Activated T-helper 1 cell treated with anti-CD3 and anti-CD28 coated beads, Interleukin-12 subunit alpha, Interleukin-12 subunit beta, Interleukin-2, Interleukin-4 antibody, amounts not matched to agents 30 ng/mL and 10 ng/mL and 1 ng/mL, durations not matched to agents 14 hours and 24 hours and 36 hours (primary cell): ENCODE measurements around the gene KCNH6. TPM values are rescaled to one million over a fixed set of nuclear protein-coding genes. Genes with fewer than 3 reads are reported as not detected.

Source experiments
- DNase-seq: peaks from one replicate; pipeline ENCODE4 v3.0.0; 2021; ENCODE audit warnings: low spot score
- H3K27ac Mint-ChIP-seq: one replicate; pipeline ENCODE4 v1.8.0; 2021; ENCODE audit warnings: mild to moderate bottlenecking, mixed read lengths
- H3K27me3 Mint-ChIP-seq: one replicate; pipeline ENCODE4 v1.8.0; 2022; ENCODE audit warnings: mild to moderate bottlenecking, moderate library complexity, mixed read lengths; ENCODE audit not compliant: insufficient read depth
- H3K36me3 Mint-ChIP-seq: one replicate; pipeline ENCODE4 v1.8.0; 2021; ENCODE audit warnings: low read depth, mixed read lengths
- H3K4me1 Mint-ChIP-seq: one replicate; pipeline ENCODE4 v1.8.0; 2021; ENCODE audit warnings: low read depth, mixed read lengths
- H3K4me3 Mint-ChIP-seq: one replicate; pipeline ENCODE4 v1.8.0; 2021; ENCODE audit warnings: mild to moderate bottlenecking, moderate library complexity, mixed read lengths
- H3K9me3 Mint-ChIP-seq: one replicate; pipeline ENCODE4 v1.8.0; 2021; ENCODE audit warnings: mixed read lengths
- intact Hi-C: fragments of 100-400 bp; cut with micrococcal nuclease; formaldehyde crosslinking; loops from one replicate; pipeline ENCODE4 v1.15.1; 2024
- total RNA-seq: library from RNA; stranded (reverse); gene quantifications from 2 replicates; pipeline ENCODE4 v1.2.3, GENCODE V29; 2022

KCNH6 gene
- total RNA-seq, 1 donor from 2014 or later: not detected

DNA sequence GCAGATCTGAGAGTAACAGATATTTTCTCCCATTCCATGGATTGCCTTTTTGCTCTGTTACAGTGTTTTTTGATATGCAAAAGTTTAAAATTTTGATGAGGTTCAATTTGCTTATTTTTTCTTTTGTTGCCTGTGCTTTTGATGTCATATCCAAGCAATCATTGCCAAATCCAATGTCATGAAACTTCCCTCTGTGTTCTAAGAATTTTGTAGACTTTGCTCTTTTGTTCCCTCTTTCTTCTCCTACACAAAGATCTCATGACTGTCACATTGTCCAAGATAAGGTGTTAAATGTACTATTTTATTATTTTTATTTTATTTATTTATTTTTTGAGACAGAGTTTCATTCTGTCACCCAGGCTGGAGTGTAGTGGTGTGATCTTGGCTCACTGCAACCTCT, 18.9 kb upstream of the KCNH6 start:
- Mint-ChIP-seq H3K36me3 (peaks cover 2% of the 10 kb centered on the region), H3K27ac (no peak overlapping the region), H3K27me3 (peaks cover 24% of the 10 kb centered on the region), H3K4me1 (no peaks in the 10 kb centered on the region), H3K9me3 (peaks cover 12% of the 10 kb centered on the region), H3K4me3 (no peak overlapping the region)
- intact Hi-C loops: no loop called here
- no peak for DNase-seq

DNA sequence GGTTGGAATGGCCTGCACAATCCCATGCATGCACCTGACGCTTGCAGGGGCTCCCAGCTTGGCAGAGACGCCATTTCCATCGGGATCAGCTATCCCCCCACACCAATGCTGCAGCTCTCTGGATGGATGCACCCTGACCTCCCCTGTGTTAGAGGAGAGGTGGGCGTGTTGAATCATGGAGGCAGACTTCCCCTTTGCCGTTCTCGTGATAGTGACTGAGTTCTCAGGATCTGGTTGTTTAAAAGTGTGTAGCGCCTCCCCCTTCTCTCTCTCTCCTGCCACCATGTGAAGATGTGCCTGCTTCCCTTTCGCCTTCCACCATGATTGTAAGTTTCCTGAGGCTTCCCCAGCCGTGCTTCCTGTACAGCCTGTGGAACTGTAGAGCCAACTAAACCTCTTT, 17.8 kb upstream of the KCNH6 start:
- H3K27me3 Mint-ChIP-seq: peaks cover 24% of the 10 kb centered on the region
- intact Hi-C loops: no loop called here
- no peak overlapping the region for H3K4me3 Mint-ChIP-seq
- DNase-seq: no peak
- no peaks in the 10 kb centered on the region for H3K4me1 Mint-ChIP-seq
- H3K27ac Mint-ChIP-seq: no peak overlapping the region
- peaks cover 2% of the 10 kb centered on the region for H3K36me3 Mint-ChIP-seq
- H3K9me3 Mint-ChIP-seq: peaks cover 12% of the 10 kb centered on the region

DNA sequence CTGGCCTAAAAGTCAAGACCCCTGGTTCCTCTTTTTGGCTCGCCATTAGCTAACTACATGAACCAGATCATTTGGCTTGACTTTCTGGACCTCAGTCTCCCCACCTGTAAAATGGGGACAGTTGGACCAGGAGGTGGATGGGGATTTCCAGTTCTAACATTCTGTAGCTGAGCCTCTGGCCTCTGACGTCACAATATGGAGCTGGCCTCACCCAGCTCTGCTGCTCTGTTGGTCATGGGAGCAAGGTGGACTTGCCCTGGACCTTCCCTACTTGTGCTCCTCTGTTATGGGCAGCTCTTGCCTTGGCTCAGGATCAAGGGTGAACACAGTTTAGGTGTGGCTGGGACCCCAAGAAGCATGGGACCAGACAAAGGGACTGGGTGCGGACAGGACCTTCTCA, 16.5 kb upstream of the KCNH6 start:
- H3K27me3 Mint-ChIP-seq: peaks cover 19% of the 10 kb centered on the region
- peaks cover 2% of the 10 kb centered on the region for H3K36me3 Mint-ChIP-seq
- no peaks in the 10 kb centered on the region for H3K4me1 Mint-ChIP-seq
- H3K4me3 Mint-ChIP-seq: no peak overlapping the region
- no peak overlapping the region for H3K27ac Mint-ChIP-seq
- DNase-seq: no peak
- intact Hi-C loops: no loop called here
- peaks cover 12% of the 10 kb centered on the region for H3K9me3 Mint-ChIP-seq

DNA sequence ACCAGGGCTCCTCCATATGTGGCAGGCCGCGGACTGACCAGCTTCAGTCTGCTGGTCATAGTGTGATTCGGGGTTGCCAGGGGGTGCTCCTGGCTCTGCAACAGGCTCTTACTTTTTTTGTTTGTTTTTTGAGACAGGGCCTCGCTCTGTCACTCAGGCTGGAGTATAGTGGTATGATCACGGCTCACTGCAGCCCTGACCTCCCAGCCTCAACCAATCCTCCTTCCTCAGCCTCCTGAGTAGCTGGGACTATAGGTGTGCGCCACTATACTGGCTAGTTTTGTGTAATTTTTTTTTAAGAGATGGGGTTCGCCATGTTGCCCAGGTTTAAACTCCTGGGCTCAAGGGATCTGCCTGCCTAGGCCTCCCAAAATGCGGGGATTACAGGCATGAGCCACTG, 11.8 kb upstream of the KCNH6 start:
- Mint-ChIP-seq H3K9me3 (no peaks in the 10 kb centered on the region), H3K27me3 (peaks cover 3% of the 10 kb centered on the region), H3K4me3 (no peak overlapping the region), H3K27ac (no peak overlapping the region), H3K4me1 (no peaks in the 10 kb centered on the region), H3K36me3 (no peaks in the 10 kb centered on the region)
- intact Hi-C loops: no loop called here
- DNase-seq: no peak

DNA sequence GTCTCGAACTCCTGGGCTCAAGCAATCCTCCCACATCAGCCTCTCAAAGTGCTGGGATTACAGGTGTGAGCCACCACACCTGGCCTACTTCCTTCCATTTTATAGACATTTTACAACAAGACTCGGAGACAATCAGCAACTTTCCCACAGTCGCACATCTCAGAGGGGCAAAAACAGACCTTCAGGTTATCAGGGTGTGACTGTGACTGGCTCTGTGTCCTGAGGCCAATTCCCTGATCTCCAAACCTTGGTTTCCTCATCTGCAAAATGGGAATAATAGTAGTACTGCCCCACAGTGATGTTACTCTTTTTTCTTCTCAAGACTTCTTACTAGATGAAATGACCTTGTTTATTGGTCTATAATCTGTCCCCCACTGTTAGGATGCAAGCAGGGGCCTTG, 10.8 kb upstream of the KCNH6 start:
- H3K4me1 Mint-ChIP-seq: peaks cover 6% of the 10 kb centered on the region
- intact Hi-C loops: no loop called here
- H3K9me3 Mint-ChIP-seq: no peaks in the 10 kb centered on the region
- no peak overlapping the region for H3K4me3 Mint-ChIP-seq
- peaks cover 7% of the 10 kb centered on the region for H3K27me3 Mint-ChIP-seq
- DNase-seq: no peak
- no peaks in the 10 kb centered on the region for H3K36me3 Mint-ChIP-seq
- no peak overlapping the region for H3K27ac Mint-ChIP-seq

DNA sequence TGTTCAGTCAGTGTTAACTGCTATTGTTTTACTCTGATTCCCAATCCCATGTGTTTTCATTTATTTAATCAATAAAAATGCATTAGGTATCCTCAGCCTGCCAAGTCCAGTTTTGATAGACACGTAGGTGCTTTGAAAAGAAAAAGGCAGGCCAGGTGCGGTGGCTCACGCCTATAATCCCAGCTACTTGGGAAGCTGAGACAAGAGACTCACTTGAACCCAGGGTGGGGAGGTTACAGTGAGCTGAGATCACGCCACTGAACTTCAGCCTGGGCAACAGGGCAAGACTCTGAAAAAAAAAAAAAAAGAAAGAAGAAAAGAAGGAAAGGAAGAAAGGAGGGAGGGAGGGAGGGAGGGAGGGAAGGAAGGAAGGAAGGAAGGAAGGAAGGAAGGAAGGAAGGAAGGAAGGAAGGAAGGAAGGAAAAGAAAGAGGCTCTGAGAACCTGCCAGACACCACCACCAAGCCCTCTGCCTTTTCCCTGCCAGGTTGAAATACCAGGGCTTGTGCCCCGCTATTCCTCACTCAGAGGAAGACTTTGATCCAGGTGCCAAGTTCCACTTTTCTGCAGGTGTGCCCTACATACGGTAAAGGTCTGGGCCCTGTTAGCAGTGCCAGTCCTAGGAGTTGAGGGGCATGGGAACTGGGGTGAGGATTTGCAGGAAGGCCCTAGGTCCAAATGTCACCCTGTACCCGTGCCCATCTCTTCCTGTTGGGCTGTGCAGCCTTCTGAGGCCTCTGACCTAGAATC, 10.1 kb upstream of the KCNH6 start:
- intact Hi-C loops: no loop called here
- H3K27me3 Mint-ChIP-seq: peaks cover 7% of the 10 kb centered on the region
- H3K27ac Mint-ChIP-seq: no peak overlapping the region
- no peaks in the 10 kb centered on the region for H3K9me3 Mint-ChIP-seq
- H3K36me3 Mint-ChIP-seq: no peaks in the 10 kb centered on the region
- H3K4me1 Mint-ChIP-seq: peaks cover 6% of the 10 kb centered on the region
- H3K4me3 Mint-ChIP-seq: no peak overlapping the region
- no peak for DNase-seq

DNA sequence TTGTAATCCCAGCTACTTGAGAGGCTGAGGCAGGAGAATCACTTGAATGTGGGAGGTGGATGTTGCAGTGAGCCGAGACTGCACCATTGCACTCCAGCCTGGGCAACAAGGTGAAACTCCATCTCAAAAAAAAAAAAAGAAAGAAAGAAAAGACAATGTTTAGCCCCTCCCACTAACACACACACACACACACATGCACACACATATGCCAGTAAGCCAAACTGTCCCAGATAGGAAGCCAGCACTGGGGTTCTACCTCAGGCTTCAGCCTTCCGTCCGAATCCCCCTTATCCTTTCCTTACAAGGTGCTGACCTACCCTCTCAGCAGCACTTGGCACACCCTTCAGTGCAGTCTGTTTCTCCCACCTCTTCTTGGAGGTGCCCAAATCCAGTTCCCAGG, 8.7 kb upstream of the KCNH6 start:
- Mint-ChIP-seq H3K4me3 (no peak overlapping the region), H3K27me3 (peaks cover 9% of the 10 kb centered on the region), H3K9me3 (no peaks in the 10 kb centered on the region), H3K36me3 (no peaks in the 10 kb centered on the region), H3K27ac (no peak overlapping the region), H3K4me1 (peaks cover 6% of the 10 kb centered on the region)
- no peak for DNase-seq
- intact Hi-C loops: no loop called here

DNA sequence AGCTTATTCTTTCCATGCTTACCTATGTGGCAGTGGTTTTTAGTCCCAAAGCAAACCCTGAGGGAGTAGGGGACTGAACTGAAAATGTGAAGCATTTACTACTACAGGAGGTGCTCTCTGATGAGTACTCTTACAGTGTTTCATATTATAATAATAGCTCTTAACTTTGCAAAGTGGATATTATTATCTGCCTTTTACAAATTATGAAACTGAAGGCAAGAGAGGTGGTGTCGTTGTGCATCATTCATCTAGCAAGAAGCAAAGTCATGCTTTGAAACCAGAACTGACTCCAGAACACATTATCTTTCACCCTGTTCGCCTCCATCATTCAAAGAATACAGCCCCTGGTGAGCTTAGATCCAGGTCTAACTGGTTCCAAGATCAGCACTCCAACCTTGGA, 8.2 kb upstream of the KCNH6 start:
- Mint-ChIP-seq H3K27me3 (peaks cover 9% of the 10 kb centered on the region), H3K27ac (no peak overlapping the region), H3K4me3 (no peak overlapping the region), H3K36me3 (no peaks in the 10 kb centered on the region), H3K4me1 (peaks cover 6% of the 10 kb centered on the region), H3K9me3 (no peaks in the 10 kb centered on the region)
- intact Hi-C loops: no loop called here
- DNase-seq: no peak

DNA sequence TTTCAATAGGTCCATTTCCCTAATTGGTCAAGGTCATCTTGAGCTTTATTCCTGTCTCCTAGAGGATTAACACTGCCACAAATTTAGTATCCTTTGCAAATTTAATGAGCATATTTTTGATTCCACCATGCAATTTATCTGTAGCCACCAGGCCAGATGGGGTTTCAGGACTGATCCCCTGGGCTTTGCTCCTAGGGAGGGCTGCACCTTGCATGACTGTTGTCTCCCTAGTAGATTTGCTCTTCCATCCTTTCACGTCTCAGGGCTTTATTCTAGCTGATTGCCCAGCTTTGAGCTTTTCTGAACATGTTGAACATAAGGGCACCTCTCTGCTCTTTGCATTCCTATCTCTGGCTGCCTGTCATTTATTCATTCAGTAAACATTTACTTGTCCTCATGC, 7.7 kb upstream of the KCNH6 start:
- H3K4me3 Mint-ChIP-seq: no peak overlapping the region
- no peaks in the 10 kb centered on the region for H3K36me3 Mint-ChIP-seq
- H3K4me1 Mint-ChIP-seq: peaks cover 6% of the 10 kb centered on the region
- DNase-seq: no peak
- intact Hi-C loops: no loop called here
- H3K27me3 Mint-ChIP-seq: peaks cover 9% of the 10 kb centered on the region
- no peak overlapping the region for H3K27ac Mint-ChIP-seq
- no peaks in the 10 kb centered on the region for H3K9me3 Mint-ChIP-seq

DNA sequence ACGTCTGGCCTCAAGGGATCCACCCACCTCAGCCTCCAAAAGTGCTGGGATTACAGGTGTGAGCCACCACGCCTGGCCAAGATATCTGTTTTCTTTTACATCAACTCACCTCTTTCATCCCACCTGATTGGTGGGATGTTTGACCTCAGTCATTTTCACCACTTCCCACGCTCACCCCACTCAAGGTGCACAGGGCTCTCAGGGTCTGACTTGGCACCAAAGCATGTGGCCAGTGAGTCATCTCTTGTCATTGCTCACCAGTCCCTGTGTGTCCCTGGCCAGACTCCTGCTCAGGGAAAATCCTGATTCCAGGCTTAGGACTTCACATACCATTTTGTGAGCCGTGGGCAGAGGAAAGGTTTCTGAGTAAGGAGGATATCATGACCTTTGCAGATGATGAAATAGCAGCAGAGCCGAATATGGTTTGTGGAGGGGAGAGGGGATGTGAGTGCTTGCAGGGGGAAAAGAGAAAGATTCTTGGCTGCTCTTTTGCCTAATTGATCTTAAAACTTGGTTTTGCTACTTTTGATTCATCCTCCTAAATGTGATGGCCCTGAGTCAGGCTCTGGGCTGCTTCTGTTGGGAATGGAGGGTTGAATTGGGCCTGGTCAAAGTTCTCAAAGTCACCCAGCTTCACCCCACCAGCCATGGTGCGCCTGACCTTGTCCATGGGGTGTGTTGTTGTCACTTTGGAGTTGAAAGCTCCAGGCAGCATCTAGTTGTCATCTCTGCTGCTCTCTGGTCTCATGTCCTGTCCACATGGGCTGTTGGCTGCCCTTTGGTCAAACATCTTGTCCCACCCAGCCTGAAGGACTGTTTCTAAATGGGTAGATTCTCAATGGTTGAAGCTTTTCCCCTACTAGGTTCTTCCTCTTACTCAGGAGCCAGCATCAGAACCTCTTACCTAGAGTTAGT, 6.0 kb upstream of the KCNH6 start:
- Mint-ChIP-seq H3K4me1 (peaks cover 6% of the 10 kb centered on the region), H3K27me3 (peaks cover 15% of the 10 kb centered on the region), H3K9me3 (no peaks in the 10 kb centered on the region), H3K4me3 (no peak overlapping the region), H3K36me3 (no peaks in the 10 kb centered on the region), H3K27ac (no peak overlapping the region)
- intact Hi-C loops: no loop called here
- DNase-seq: no peak

DNA sequence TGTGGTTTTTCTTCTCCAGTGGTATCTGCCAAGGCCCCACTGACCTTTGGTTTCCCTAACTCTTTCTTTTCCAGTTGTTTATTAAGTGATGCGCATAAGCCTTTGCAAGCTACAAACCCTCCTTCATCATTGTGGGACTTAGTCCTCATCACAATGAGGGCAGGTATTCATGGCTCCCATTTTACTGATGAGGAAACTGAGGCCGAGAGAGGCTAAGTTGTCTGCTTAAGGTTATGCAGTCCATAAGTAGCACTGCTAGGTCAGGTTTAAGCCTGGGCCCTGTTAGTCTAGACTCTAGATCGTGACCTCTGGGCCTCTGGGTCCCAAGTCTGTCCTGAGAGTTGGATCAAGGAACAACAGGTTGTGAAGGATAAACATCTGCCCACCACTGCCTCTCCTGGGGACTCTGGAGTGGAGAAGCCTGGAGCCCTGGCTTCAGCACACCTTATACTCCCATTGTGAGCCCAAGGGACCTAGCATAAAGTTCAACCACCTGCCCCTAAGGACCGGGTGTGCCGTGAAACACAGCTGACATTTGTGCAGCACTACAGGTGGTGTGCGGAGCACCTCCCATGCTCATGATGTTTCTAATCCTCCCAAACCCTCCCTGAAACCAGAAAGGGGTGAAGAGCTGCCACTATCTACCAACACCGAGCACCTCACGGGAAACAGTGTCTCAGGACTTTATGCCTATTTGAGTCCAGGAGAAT, 5.2 kb upstream of the KCNH6 start:
- peaks cover 17% of the 10 kb centered on the region for H3K27me3 Mint-ChIP-seq
- no peak overlapping the region for H3K27ac Mint-ChIP-seq
- no peaks in the 10 kb centered on the region for H3K9me3 Mint-ChIP-seq
- intact Hi-C loops: no loop called here
- no peaks in the 10 kb centered on the region for H3K36me3 Mint-ChIP-seq
- H3K4me1 Mint-ChIP-seq: peaks cover 6% of the 10 kb centered on the region
- DNase-seq: no peak
- H3K4me3 Mint-ChIP-seq: no peak overlapping the region

DNA sequence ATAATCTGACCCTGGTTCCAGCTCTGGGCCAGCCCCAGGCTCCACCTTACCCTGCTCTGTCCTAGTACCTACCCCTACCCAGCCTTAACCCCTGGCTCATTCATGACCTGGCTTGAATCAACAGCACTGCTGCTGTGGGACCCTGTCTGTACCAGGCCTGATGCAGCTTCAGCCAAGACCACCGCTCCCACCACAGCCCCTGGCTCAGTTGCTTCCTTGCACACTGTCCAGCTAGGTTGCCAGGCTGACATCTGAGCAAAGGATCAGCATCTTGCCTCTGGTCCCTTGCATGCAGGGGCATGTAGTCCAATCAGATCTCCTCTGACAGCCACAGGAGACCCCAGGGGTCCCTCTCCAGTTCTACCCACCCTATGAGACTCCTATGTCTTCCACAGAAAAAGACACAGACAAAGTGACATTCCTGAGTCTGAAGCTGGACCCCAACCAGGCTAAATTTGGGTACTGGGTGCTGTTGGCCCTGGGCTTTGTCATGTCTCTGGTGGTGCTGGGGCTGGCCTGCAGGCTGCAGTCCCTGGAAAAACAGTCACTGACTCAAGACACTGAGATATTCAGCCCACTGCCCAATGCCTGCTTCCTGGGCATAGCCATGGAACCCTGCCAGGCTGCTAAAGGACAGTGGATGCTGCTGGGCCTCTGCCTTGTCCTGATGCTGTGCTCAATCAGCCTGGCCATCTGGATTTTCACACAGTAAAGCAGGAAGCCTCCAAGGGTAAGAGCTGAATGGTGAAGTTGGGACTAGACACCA, 3.9 kb upstream of the KCNH6 start:
- Mint-ChIP-seq H3K27ac (no peak overlapping the region), H3K9me3 (no peaks in the 10 kb centered on the region), H3K27me3 (peaks cover 21% of the 10 kb centered on the region), H3K4me1 (peaks cover 6% of the 10 kb centered on the region), H3K36me3 (no peaks in the 10 kb centered on the region), H3K4me3 (no peak overlapping the region)
- intact Hi-C loops: no loop called here
- DNase-seq: no peak
